Panc1 (cell line): ENCODE results near the gene HEXD. TPM values are rescaled to one million over a fixed set of nuclear protein-coding genes. Genes with fewer than 3 reads are reported as not detected.

ENCODE experiments used
- ATAC-seq: fragments of 200-7000 bp; cut with Tn5 transposase; 2 replicates; pipeline ENCODE4 v1.9.1; 2020; ENCODE audit warnings: mild to moderate bottlenecking, moderate library complexity
- BruUV-seq: library from RNA; stranded (reverse); fragments of 400-500 nt; replicated peaks from 2 replicates; lab custom pipeline; 2021; lab: Mats Ljungman, UMichigan
- CTCF ChIA-PET: fragments of 300-600 bp; sonication (Branson Sonifier 250); formaldehyde crosslinking; loops from one replicate; lab custom pipeline; 2022; ENCODE audit warnings: antibody characterized with exemption; lab: Charles Lee
- POLR2A ChIA-PET: fragments of 300-600 bp; sonication (Branson Sonifier 250); formaldehyde crosslinking; loops from one replicate; lab custom pipeline; 2022; ENCODE audit warnings: antibody characterized with exemption; lab: Charles Lee
- DNase-seq: peaks from one replicate; pipeline ENCODE4 v3.0.0-alpha.2; 2010; ENCODE audit warnings: low read depth, low spot score
- H3K27ac ChIP-seq: 2 replicates; pipeline ENCODE4 v1.5.1; 2011; ENCODE audit warnings: mild to moderate bottlenecking, low read length, inconsistent platforms
- H3K27me3 ChIP-seq: fragments of 200-500 bp; sonication (Bioruptor generic); 2 replicates; pipeline ENCODE4 v1.6.0; 2014; ENCODE audit warnings: low read length, inconsistent platforms; ENCODE audit not compliant: control insufficient read depth, insufficient read depth
- H3K36me3 ChIP-seq: fragments of 200-500 bp; sonication (Bioruptor generic); 2 replicates; pipeline ENCODE4 v1.5.1; 2014; ENCODE audit warnings: inconsistent platforms, mild to moderate bottlenecking, low read length, moderate library complexity; ENCODE audit not compliant: control insufficient read depth, insufficient read depth
- H3K4me1 ChIP-seq: 2 replicates; pipeline ENCODE4 v1.5.1; 2011; ENCODE audit warnings: inconsistent platforms, mild to moderate bottlenecking, low read length, moderate library complexity; ENCODE audit not compliant: control insufficient read depth, insufficient read depth
- H3K4me3 ChIP-seq, 2 experiments: 2 replicates each; pipeline ENCODE4 v1.5.1; 2011 to 2012; ENCODE audit warnings: low read depth in 2 of 2, low read length in 2 of 2, mild to moderate bottlenecking in 2 of 2, inconsistent platforms in 1 of 2, moderate library complexity in 1 of 2
- H3K9me3 ChIP-seq: fragments of 200-500 bp; sonication (Bioruptor generic); 2 replicates; pipeline ENCODE4 v1.5.1; 2014; ENCODE audit warnings: low read depth, mild to moderate bottlenecking, inconsistent platforms, low read length, moderate library complexity; ENCODE audit not compliant: control insufficient read depth, insufficient read depth
- CTCF ChIP-seq: fragments of 450-650 bp; IDR thresholded peaks from 2 replicates; pipeline ENCODE4 v1.5.1; 2017; ENCODE audit warnings: mild to moderate bottlenecking
- POLR2AphosphoS5 ChIP-seq: IDR thresholded peaks from 2 replicates; pipeline ENCODE4 v1.6.1; 2012; ENCODE audit warnings: mild to moderate bottlenecking, low read depth, low read length, moderate library complexity
- REST ChIP-seq, 2 experiments: IDR thresholded peaks; 2 replicates each; pipeline ENCODE4 v1.6.1; 2011 to 2012; ENCODE audit warnings: low read depth in 2 of 2, control low read depth in 1 of 2, low read length in 1 of 2, mild to moderate bottlenecking in 1 of 2, moderate library complexity in 1 of 2; ENCODE audit not compliant: insufficient read depth in 1 of 2
- SIN3A ChIP-seq: IDR thresholded peaks from 2 replicates; pipeline ENCODE4 v1.6.1; 2012; ENCODE audit warnings: low read depth, mild to moderate bottlenecking, low read length, moderate library complexity, borderline replicate concordance; ENCODE audit not compliant: insufficient read depth
- TCF7L2 ChIP-seq: IDR thresholded peaks from 2 replicates; pipeline ENCODE4 v1.6.1; 2011; ENCODE audit warnings: mild to moderate bottlenecking, low read depth, low read length, inconsistent platforms
- in situ Hi-C: cut with HindIII; loops from 2 replicates; pipeline ENCODE4 v1.10.0; 2016; ENCODE audit warnings: low sequenced_read_pairs, low pct_unique_long_range_greater_than_20kb
- intact Hi-C: fragments of 100-400 bp; cut with micrococcal nuclease; formaldehyde crosslinking; loops from one replicate; pipeline ENCODE4 v1.10.0; 2022; ENCODE audit not compliant: unreplicated experiment
- total RNA-seq: library from RNA; stranded (reverse); gene quantifications from one replicate; pipeline ENCODE4 v1.2.1, GENCODE V29; 2021; ENCODE audit not compliant: unreplicated experiment

Gene HEXD
- total RNA-seq, 1 experiment from 2014 or later, result 25.6 TPM

GRCh38 chr17:82490512-82491195 lies 72.5 kb downstream of the HEXD start:
- Histone ChIP-seq H3K4me3 (no peak overlapping the region), H3K27ac (no peak overlapping the region), H3K36me3 (no peaks in the 10 kb centered on the region), H3K27me3 (no peaks in the 10 kb centered on the region), H3K9me3 (no peaks in the 10 kb centered on the region), H3K4me1 (peaks cover 18% of the 10 kb centered on the region)
- no peak for DNase-seq
- in situ Hi-C loops (no loop called here), intact Hi-C loops (no loop called here)
- ChIA-PET POLR2A (no interaction called here), CTCF (no interaction called here)
- no peak for TF ChIP-seq TCF7L2
- ATAC-seq, result no peak
- no TSS peak for BruUV-seq

GRCh38 chr17:82491196-82491530 lies 73.0 kb downstream of the HEXD start:
- Histone ChIP-seq H3K27ac (no peak overlapping the region), H3K4me3 (no peak overlapping the region), H3K27me3 (no peaks in the 10 kb centered on the region), H3K36me3 (no peaks in the 10 kb centered on the region), H3K9me3 (no peaks in the 10 kb centered on the region), H3K4me1 (peaks cover 24% of the 10 kb centered on the region)
- BruUV-seq, result no TSS peak
- in situ Hi-C loops, result no loop called here
- no peak for DNase-seq
- TF ChIP-seq SIN3A (no peak), REST (IDR thresholded peaks at IDR 0.05; ENCODE audit: insufficient read depth in 1 of 2, low read depth in 2 of 2, low read length in 1 of 2) (no peak), CTCF (no peak), TCF7L2 (no peak), POLR2AphosphoS5 (no peak)
- no peak for ATAC-seq
- intact Hi-C loops, result no loop called here
- POLR2A ChIA-PET, result no interaction called here
- CTCF ChIA-PET, result no interaction called here

- ChIA-PET CTCF (no interaction called here), POLR2A (no interaction called here)
- no peaks in the 10 kb centered on the region for H3K9me3 ChIP-seq
- no TSS peak for BruUV-seq
- no peaks in the 10 kb centered on the region for H3K36me3 ChIP-seq
- ATAC-seq (no peak), DNase-seq (no peak)
- intact Hi-C loops, result no loop called here
- peaks cover 27% of the 10 kb centered on the region for H3K4me1 ChIP-seq
- H3K4me3 ChIP-seq, result no peak overlapping the region
- TF ChIP-seq CTCF (no peak), SIN3A (no peak), TCF7L2 (no peak), POLR2AphosphoS5 (no peak), REST (IDR thresholded peaks at IDR 0.05; ENCODE audit: insufficient read depth in 1 of 2, low read depth in 2 of 2, low read length in 1 of 2) (no peak)
- in situ Hi-C loops, result no loop called here
- H3K27ac ChIP-seq, result no peak overlapping the region; the same call in 1 of the 2 replicates
- no peaks in the 10 kb centered on the region for H3K27me3 ChIP-seq
These were observed 73.4 kb downstream of the HEXD start for GRCh38 chr17:82491533-82491932.
